Chondrocyte (in vitro differentiated cells): ENCODE measurements around the gene CHRND. TPM values are rescaled to one million over a fixed set of nuclear protein-coding genes. Genes with fewer than 3 reads are reported as not detected.

ENCODE experiments used
- DNase-seq: peaks from one replicate; pipeline ENCODE4 v3.0.0; 2021; ENCODE audit warnings: mixed read lengths, low spot score
- H3K27ac Mint-ChIP-seq: one replicate; pipeline ENCODE4 v1.8.0; 2021; ENCODE audit warnings: mild to moderate bottlenecking, moderate library complexity, mixed read lengths; ENCODE audit not compliant: unreplicated experiment
- H3K27me3 Mint-ChIP-seq: 2 replicates; pipeline ENCODE4 v1.8.0; 2021; ENCODE audit warnings: low read depth, mixed read lengths
- H3K36me3 Mint-ChIP-seq: 2 replicates; pipeline ENCODE4 v1.8.0; 2021; ENCODE audit warnings: low read depth, mixed read lengths
- H3K4me1 Mint-ChIP-seq: 2 replicates; pipeline ENCODE4 v1.8.0; 2021; ENCODE audit warnings: low read depth, mild to moderate bottlenecking, mixed read lengths
- H3K4me3 Mint-ChIP-seq: one replicate; pipeline ENCODE4 v1.8.0; 2021; ENCODE audit warnings: mild to moderate bottlenecking, moderate library complexity, mixed read lengths; ENCODE audit not compliant: unreplicated experiment
- H3K9me3 Mint-ChIP-seq: 2 replicates; pipeline ENCODE4 v1.8.0; 2021; ENCODE audit warnings: low read depth, mixed read lengths
- total RNA-seq: library from RNA; stranded (reverse); gene quantifications from 3 replicates; pipeline ENCODE4 v1.2.1, GENCODE V29; 2021
- TF ChIP-seq, protein P1 (sequence below): fragments of 200-600 bp; sonication (generic); IDR thresholded peaks from 2 replicates; pipeline ENCODE4 v1.5.0; 2021; ENCODE audit warnings: antibody characterized with exemption, mild to moderate bottlenecking, moderate library complexity

Gene CHRND
- total RNA-seq, 1 donor from 2014 or later = not detected

DNA sequence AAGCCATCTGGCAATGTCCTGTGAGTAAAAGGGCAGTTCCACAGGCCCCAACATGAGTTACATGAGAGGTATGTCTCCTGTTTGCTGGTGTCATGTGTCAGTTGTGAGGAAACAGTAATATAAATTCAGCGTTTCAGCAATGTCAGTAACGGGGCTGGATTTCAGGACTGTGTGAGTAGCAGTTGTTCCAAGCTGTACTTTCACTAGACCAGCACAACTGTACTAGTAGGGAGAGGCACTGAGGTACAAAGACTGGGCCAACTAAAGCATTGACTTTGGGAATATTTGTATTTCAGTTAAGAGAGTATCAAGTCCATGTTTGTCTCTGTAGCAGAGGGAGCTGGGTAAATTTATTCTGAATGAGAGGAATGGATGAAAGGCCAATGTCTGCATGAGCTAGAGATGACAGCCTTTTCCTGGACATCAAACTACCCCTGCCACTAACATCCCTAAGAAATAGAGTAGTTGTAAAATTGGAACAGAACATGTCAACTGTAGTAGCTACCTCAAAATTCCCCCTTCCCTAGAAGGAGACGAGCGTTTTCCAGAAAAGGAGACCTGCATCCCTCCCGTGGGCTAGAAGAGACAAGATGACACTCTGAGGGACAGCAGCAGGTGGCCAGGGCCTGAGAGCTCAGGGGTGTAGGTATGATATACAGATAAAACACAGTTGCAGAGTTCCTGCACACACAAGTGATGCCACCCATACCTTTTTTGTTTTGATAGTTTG, 48.9 kb downstream of the CHRND start:
- Mint-ChIP-seq H3K9me3 (no peaks in the 10 kb centered on the region), H3K27ac (peak overlapping the region; percentile 17), H3K4me1 (peaks cover 36% of the 10 kb centered on the region), H3K4me3 (no peak overlapping the region), H3K27me3 (no peaks in the 10 kb centered on the region), H3K36me3 (peaks cover 14% of the 10 kb centered on the region)
- DNase-seq = no peak
- TF ChIP-seq, protein P1, sequence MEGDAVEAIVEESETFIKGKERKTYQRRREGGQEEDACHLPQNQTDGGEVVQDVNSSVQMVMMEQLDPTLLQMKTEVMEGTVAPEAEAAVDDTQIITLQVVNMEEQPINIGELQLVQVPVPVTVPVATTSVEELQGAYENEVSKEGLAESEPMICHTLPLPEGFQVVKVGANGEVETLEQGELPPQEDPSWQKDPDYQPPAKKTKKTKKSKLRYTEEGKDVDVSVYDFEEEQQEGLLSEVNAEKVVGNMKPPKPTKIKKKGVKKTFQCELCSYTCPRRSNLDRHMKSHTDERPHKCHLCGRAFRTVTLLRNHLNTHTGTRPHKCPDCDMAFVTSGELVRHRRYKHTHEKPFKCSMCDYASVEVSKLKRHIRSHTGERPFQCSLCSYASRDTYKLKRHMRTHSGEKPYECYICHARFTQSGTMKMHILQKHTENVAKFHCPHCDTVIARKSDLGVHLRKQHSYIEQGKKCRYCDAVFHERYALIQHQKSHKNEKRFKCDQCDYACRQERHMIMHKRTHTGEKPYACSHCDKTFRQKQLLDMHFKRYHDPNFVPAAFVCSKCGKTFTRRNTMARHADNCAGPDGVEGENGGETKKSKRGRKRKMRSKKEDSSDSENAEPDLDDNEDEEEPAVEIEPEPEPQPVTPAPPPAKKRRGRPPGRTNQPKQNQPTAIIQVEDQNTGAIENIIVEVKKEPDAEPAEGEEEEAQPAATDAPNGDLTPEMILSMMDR = no peak

DNA sequence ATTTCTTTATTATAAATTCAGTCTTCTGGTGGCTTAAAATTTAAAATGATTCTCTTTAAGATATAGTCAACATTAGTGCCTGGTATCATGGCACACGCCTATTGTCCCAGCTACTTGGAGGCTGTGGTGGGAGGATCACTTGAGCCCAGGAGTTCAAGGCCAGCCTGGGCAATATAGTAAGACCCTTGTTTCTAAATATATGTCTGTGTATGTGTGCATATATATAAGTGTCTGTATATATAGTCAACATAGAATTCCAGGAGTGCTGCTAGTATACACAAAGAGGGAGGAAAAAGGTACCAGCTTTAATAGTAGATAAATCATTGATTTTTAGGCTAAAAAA, 49.4 kb downstream of the CHRND start:
- Mint-ChIP-seq H3K4me3 (no peak overlapping the region), H3K36me3 (peaks cover 12% of the 10 kb centered on the region), H3K4me1 (peaks cover 36% of the 10 kb centered on the region), H3K27ac (no peak overlapping the region), H3K27me3 (no peaks in the 10 kb centered on the region), H3K9me3 (no peaks in the 10 kb centered on the region)
- TF ChIP-seq, protein P1 = no peak
- no peak for DNase-seq

DNA sequence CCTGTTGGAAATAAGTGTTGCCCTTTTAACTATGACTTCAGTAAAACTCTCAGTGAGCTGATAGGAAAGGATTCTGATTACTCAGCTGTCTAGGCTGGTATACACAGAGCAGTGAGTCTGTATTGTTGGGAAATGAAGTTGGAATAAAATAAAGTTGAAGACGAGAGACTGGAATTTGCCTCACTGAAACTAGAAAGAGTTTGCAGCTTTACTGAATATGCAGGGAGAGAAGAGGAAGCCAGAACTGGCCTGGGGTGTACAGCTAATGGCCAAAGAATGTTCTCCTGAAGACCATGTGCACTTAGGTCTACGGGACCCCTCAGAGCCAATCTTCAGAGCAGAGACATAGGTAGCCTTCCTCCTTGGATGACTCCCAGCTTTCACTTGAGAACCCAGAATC, 51.0 kb downstream of the CHRND start:
- peak overlapping the region; percentile 19 for H3K27ac Mint-ChIP-seq
- H3K27me3 Mint-ChIP-seq = no peaks in the 10 kb centered on the region
- peaks cover 28% of the 10 kb centered on the region for H3K4me1 Mint-ChIP-seq
- DNase-seq = no peak
- TF ChIP-seq, protein P1 = no peak
- H3K9me3 Mint-ChIP-seq = no peaks in the 10 kb centered on the region
- peaks cover 20% of the 10 kb centered on the region for H3K36me3 Mint-ChIP-seq
- no peak overlapping the region for H3K4me3 Mint-ChIP-seq

DNA sequence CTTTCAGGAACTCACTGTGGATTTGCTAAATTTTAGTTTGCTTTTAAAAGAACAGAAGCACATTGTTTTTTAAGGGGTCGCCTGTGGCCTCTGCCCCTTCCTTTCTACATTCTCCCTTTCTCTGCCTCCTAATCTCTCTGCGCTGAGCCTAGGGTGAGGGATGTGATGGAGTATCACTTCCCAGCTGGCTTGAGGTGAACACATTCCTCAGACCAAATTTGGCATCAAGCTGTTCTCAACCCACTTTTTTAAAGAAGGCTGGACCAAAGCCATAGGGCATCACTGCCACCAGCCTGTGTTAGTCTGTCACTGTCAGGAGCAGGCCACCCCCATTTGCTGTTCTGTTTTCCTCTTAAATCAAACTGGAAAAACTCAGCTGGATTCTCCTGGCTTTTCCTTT, 51.9 kb downstream of the CHRND start:
- DNase-seq = no peak

DNA sequence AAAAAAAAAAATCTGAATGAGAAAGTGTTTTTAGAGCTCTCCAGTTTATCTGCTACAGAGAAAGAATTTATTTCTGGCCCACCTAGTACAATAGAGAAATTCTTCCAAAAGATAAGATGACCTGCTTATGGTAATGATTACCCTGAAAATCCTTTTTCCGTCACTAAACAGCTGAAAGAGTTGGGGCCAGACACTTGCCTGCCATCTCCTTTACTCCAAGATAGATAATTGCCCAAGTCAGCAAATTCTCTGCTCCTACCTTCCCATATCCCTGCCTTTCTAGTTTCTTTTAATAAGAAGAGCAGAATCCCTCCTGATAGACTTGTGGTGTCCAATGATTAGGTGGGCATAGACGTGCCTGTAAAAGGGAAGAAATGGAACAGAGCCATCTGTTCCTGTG, 52.7 kb downstream of the CHRND start:
- no peaks in the 10 kb centered on the region for H3K27me3 Mint-ChIP-seq
- TF ChIP-seq, protein P1 = no peak
- peaks cover 30% of the 10 kb centered on the region for H3K36me3 Mint-ChIP-seq
- peaks cover 28% of the 10 kb centered on the region for H3K4me1 Mint-ChIP-seq
- H3K9me3 Mint-ChIP-seq = no peaks in the 10 kb centered on the region
- no peak for DNase-seq
- H3K4me3 Mint-ChIP-seq = no peak overlapping the region
- no peak overlapping the region for H3K27ac Mint-ChIP-seq

More for the DNA sequence above, 51.9 kb downstream of the CHRND start:
- peaks cover 28% of the 10 kb centered on the region for H3K4me1 Mint-ChIP-seq
- H3K27ac Mint-ChIP-seq = peak overlapping the region; percentile 34
- no peaks in the 10 kb centered on the region for H3K27me3 Mint-ChIP-seq
- H3K36me3 Mint-ChIP-seq = peaks cover 25% of the 10 kb centered on the region
- H3K4me3 Mint-ChIP-seq = no peak overlapping the region
- no peaks in the 10 kb centered on the region for H3K9me3 Mint-ChIP-seq
- TF ChIP-seq, protein P1 = no peak
